A549 treated with Hydrocortisone at 1 μM for 4 hours (cell line): ENCODE measurements around the gene HOOK2. TPM values are rescaled to one million over a fixed set of nuclear protein-coding genes. Genes with fewer than 3 reads are reported as not detected.

Experiments
- total RNA-seq: library from RNA; stranded (reverse); fragments of 200-300 nt; extraction: Qiagen RNA extraction; gene quantifications from 5 replicates; pipeline ENCODE4 v1.2.3, GENCODE V29; 2022

The HOOK2 gene, protein sequence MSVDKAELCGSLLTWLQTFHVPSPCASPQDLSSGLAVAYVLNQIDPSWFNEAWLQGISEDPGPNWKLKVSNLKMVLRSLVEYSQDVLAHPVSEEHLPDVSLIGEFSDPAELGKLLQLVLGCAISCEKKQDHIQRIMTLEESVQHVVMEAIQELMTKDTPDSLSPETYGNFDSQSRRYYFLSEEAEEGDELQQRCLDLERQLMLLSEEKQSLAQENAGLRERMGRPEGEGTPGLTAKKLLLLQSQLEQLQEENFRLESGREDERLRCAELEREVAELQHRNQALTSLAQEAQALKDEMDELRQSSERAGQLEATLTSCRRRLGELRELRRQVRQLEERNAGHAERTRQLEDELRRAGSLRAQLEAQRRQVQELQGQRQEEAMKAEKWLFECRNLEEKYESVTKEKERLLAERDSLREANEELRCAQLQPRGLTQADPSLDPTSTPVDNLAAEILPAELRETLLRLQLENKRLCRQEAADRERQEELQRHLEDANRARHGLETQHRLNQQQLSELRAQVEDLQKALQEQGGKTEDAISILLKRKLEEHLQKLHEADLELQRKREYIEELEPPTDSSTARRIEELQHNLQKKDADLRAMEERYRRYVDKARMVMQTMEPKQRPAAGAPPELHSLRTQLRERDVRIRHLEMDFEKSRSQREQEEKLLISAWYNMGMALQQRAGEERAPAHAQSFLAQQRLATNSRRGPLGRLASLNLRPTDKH
- 9.2 to 11.4 TPM (median 11.1 TPM) in 5 replicates for total RNA-seq

DNA sequence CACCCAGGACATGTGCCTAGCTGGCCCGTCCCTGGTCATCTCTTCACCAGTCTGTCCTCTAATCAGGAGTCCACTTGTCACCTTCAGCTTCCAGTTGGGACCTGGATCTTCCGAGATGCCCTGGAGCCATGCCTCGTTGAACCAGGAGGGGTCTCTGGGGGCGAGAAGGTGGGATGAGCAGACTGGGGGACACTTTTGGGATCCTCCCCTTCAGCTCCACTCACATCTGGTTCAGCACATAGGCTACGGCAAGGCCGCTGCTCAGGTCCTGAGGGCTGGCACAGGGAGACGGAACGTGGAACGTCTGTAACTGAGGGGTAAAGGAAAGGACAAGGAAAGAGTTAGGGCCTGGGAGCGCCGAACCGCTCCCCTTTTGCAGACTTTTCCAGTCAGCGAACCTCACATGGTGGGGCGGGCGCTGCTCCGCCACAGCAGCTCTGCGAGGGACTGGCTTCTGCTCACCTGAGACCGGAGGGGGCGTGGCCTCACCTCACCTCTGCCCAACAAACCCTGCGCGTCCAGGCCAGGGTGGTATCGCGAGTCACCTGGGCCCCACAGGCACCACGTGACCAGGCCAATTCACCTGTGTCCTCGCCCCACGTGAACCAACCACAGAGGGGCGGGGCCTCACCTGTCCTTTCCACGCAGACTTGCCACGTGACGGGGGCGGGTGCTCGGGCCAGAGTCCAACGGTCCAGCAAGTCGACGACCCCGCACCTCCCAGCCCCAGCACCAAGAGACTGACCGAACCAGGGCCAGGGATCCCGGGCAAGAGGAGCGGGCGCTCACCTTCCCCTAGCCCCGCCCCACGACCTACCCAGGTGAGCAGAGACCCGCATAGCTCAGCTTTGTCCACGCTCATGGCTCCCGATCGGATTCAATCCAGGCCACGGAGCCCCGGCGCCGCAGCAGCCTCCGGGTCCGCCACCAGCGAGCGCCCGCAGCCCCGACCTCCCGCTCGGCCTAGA is at the start of gene HOOK2:
Gene HOOK2, minus strand, starts transcription at position 965 of the 968 bp plus-strand sequence. Its CDS starts 103 bp downstream, at position 862.

DNA sequence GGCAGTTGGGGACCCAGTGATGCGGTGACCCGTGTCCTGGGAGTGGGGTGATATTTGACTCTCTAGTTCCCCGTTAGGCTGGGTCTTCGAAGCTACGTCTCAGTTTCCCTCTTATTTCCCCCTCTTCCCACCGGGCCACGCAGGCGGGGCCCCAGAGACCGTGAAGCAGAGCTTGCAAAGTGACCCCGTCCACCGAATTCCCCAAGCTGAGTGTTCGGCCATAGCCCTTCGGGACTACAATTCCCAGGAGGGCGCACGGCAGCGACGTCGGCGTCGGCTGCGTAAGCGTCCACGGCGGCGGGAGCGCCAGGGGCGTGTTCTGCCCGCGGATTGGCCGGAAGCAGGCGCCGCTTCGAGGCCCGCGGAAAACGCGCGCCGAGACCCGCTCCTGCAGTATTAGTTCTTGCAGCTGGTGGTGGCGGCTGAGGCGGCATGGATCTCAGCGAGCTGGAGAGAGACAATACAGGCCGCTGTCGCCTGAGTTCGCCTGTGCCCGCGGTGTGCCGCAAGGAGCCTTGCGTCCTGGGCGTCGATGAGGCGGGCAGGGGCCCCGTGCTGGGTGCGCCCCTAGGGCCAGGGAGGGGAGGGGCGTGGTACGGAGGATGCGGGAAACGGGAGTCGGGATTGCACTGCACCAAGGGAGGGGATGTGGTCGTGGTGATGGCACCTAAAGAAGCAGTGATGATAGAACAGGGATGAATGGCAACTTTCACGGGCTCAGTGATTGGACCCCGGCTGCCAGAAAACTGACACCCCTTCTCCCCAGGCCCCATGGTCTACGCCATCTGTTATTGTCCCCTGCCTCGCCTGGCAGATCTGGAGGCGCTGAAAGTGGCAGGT is 31.1 kb upstream of the HOOK2 start, which contains the start of gene RNASEH2A:
Gene RNASEH2A, plus strand, starts transcription at position 343 of the 840 bp plus-strand sequence. Its CDS starts 90 bp downstream, at position 433.

DNA sequence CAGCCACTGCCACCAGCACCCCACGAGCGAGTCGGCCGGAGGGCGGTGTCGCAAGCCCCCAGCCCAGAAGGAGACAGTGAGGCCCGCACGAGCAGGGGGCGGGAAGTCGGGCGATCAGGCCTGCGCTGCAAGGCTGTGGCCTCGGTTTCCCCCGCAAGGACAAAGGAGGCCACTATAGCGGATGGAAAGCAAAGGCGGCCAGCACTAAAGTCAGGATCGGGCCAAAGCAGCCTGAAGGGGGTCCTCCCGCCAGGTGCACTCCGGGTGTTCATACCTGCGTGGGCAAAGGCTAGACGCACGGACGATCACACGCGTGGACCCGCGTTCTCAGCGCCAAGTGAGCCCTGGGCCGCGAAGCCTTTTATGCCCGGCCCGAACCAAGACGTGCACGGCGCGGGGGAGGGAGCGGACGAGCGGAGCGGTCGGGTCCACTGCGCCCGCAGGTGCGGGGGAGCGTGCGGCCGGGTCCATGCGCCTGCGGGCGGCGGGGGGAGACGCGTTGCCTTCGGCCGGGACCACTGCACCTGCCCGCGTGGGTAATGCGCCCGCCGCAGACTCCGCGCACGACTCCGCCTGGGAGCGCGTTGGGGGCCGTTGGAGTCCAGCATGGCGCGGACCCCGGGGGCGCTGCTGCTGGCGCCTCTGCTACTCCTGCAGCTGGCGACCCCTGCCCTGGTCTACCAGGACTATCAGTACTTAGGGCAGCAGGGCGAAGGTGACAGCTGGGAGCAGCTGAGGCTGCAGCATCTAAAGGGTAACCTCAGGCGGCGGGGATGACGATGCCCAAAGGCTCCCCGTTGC is 26.3 kb upstream of the HOOK2 start, which contains the start of the genes PRDX2 and THSD8:
Gene PRDX2, minus strand, starts transcription at position 335 of the 801 bp plus-strand sequence. CDS start 539 bp downstream, outside the sequence.
Gene THSD8, plus strand, starts transcription at position 604 of the 801 bp plus-strand sequence. Its CDS starts 3 bp downstream, at position 607.

DNA sequence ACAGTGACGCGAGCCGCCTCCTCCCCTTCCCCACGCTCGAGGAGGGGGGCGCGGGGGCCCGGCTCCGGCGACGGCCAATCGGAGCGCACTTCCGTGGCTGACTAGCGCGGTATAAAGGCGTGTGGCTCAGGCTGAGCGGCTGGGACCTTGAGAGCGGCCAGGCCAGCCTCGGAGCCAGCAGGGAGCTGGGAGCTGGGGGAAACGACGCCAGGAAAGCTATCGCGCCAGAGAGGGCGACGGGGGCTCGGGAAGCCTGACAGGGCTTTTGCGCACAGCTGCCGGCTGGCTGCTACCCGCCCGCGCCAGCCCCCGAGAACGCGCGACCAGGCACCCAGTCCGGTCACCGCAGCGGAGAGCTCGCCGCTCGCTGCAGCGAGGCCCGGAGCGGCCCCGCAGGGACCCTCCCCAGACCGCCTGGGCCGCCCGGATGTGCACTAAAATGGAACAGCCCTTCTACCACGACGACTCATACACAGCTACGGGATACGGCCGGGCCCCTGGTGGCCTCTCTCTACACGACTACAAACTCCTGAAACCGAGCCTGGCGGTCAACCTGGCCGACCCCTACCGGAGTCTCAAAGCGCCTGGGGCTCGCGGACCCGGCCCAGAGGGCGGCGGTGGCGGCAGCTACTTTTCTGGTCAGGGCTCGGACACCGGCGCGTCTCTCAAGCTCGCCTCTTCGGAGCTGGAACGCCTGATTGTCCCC is 16.1 kb upstream of the HOOK2 start, which contains the start of gene JUNB:
Gene JUNB, plus strand, starts transcription at position 142 of the 706 bp plus-strand sequence. Its CDS starts 286 bp downstream, at position 428.

DNA sequence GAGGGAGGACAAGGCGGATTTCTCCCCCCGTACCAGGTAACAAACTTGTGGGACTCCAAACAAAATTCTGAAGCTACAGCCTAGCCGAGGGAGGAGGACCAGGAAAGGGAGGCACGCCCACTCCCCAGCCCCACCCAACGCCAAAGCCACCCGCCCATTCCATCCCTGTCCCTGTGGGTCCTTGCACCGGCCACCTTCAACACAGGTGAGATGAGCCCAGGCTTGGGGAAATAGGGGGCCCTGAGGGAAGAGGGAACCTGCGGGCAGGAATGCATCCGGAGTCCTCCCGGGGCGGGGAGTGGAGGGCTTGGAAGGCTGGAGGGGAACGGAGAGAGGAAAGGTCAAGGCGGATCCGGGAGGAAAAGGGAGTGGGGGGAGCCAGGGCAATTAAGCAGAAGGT is 23.7 kb downstream of the HOOK2 start, which contains the start of gene BEST2:
Gene BEST2, plus strand, starts transcription at position 157 of the 400 bp plus-strand sequence. CDS start 802 bp downstream, outside the sequence.

DNA sequence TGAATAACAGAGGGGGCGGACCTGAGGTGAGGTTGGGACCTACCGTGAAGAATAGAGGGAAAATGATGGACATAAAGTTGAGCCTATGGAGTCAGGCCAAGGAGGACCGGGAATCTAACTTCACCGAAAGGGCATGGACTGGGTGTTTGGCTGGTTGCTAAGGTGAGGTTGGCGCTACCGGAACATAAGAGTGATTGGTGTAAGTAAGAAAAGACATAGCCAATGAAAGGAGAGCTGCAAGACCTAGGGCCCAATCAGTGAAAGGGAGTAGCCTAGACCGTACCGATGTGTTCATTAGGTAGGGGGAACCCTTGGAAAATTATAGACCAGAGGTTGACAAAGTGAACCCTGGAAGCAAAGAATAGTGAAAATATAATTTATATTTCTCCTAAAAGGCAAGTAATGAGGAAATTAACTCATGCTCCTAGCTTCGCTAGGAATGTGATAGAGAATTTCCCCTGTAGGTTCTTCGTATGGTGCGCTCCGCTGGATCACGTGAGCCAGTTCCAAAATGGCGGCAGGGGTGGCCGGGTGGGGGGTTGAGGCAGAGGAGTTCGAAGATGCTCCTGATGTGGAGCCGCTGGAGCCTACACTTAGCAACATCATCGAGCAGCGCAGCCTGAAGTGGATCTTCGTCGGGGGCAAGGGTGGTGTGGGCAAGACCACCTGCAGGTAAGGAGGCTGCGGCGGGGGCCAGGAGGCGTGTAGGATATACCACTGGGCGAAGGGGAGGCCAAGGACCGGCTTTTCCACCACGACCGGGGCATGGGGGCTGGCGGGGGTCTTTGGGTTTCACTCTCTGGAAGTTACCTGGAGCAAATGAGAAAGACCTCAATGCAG is 38.1 kb downstream of the HOOK2 start, which contains the start of gene GET3:
Gene GET3, plus strand, starts transcription at position 503 of the 840 bp plus-strand sequence. Its CDS starts 9 bp downstream, at position 512.

DNA sequence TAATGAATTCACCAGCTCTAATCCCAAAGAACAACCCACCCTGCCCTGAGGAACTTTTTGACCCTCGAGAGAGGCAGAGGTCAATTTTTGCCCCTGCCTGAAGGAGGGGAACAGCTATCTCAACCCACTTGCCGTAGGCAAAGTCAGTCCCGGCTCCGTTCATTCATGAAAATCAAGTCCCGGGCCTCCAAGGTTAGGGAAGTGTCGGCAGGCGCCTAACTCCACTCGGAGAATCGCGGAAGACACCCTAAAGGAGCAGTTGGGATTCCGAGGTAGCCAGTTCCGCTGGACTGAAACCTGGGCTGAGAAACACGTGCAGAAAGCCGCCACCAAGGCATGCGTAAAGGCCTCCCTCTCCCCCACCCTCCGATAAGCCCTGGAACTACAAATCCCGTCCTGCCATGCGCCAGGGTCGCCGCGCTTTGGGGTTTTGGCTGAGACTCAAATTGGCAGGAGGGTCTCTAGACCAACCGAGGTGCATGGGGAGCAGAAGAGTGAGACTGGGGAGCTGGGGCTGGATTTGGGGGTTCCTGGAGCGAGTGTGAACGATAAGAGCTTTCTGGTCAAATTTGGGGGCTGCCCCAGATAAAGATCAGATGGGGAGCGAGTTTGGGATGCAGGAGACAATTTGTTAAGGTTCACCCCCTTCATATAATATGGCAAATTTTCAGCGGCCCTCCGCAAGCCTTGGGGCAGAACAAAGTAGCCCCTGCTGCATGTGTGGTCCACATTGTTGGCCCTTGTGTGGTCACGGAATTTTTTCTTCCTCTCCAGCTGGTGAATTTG is 51.5 kb downstream of the HOOK2 start, which contains the start of gene TNPO2:
Gene TNPO2, minus strand, starts transcription at position 292 of the 786 bp plus-strand sequence. CDS start 2,955 bp downstream, outside the sequence.

Other genes starting within 250 kb of the HOOK2 start
- gene ZNF564, start 224.1 kb downstream of the HOOK2 start, total RNA-seq: 1.3 to 2.8 TPM (median 1.8 TPM) in 5 replicates
- 0.39 to 1.7 TPM (median 0.70 TPM) in 5 replicates for gene ZNF490, start 164.7 kb downstream of the HOOK2 start, total RNA-seq
- gene ZNF791, start 164.6 kb downstream of the HOOK2 start, total RNA-seq: 5.3 to 6.9 TPM (median 6.0 TPM) in 5 replicates
- 19.8 to 21.9 TPM (median 21.5 TPM) in 5 replicates for gene MAN2B1, start 108.8 kb downstream of the HOOK2 start, total RNA-seq
- gene WDR83, start 108.7 kb downstream of the HOOK2 start, total RNA-seq: 7.5 to 11.7 TPM (median 9.6 TPM) in 5 replicates
- gene DHPS, start 93.7 kb downstream of the HOOK2 start, total RNA-seq: 43.8 to 48.5 TPM (median 45.7 TPM) in 5 replicates
- gene GNG14, start 87.6 kb downstream of the HOOK2 start, total RNA-seq: not detected in 5 replicates
- gene FBXW9, start 78.9 kb downstream of the HOOK2 start, total RNA-seq: 8.9 to 13.0 TPM (median 12.3 TPM) in 5 replicates
- 29.9 to 34.4 TPM (median 32.2 TPM) in 5 replicates for gene TNPO2, start 51.6 kb downstream of the HOOK2 start, total RNA-seq
- gene TRIR, start 40.9 kb downstream of the HOOK2 start, total RNA-seq: 144 to 206 TPM (median 199 TPM) in 5 replicates
- 81.1 to 107 TPM (median 99.5 TPM) in 5 replicates for gene GET3, start 38.1 kb downstream of the HOOK2 start, total RNA-seq
- gene BEST2, start 23.8 kb downstream of the HOOK2 start, total RNA-seq: 2.0 to 2.9 TPM (median 2.3 TPM) in 5 replicates
- gene JUNB, start 15.9 kb upstream of the HOOK2 start, total RNA-seq: 123 to 195 TPM (median 161 TPM) in 5 replicates
- gene PRDX2, start 26.2 kb upstream of the HOOK2 start, total RNA-seq: 0.48 to 0.90 TPM (median 0.64 TPM) in 5 replicates
- 10.3 to 16.4 TPM (median 14.6 TPM) in 4 of 5 replicates, not detected in the other for gene THSD8, start 26.5 kb upstream of the HOOK2 start, total RNA-seq
- gene RNASEH2A, start 31.0 kb upstream of the HOOK2 start, total RNA-seq: 33.2 to 47.5 TPM (median 44.6 TPM) in 5 replicates
- gene RTBDN, start 59.0 kb upstream of the HOOK2 start, total RNA-seq: 0.15 to 0.33 TPM (median 0.20 TPM) in 5 replicates
- gene MAST1, start 63.0 kb upstream of the HOOK2 start, total RNA-seq: 1.3 to 2.1 TPM (median 1.8 TPM) in 5 replicates
- gene DNASE2, start 105.9 kb upstream of the HOOK2 start, total RNA-seq: 27.5 to 33.2 TPM (median 30.3 TPM) in 5 replicates
- gene KLF1, start 111.6 kb upstream of the HOOK2 start, total RNA-seq: 0.06 to 0.08 TPM in 2 of 5 replicates, not detected in the others
- gene GCDH, start 115.6 kb upstream of the HOOK2 start, total RNA-seq: 8.5 to 11.9 TPM (median 9.3 TPM) in 5 replicates
- 0.18 to 0.65 TPM (median 0.44 TPM) in 5 replicates for gene SYCE2, start 143.7 kb upstream of the HOOK2 start, total RNA-seq
- 66.6 to 76.5 TPM (median 69.3 TPM) in 5 replicates for gene FARSA, start 158.2 kb upstream of the HOOK2 start, total RNA-seq
- gene CALR, start 163.1 kb upstream of the HOOK2 start, total RNA-seq: 488 to 572 TPM (median 509 TPM) in 5 replicates
- 74.5 to 80.5 TPM (median 76.9 TPM) in 5 replicates for gene RAD23A, start 170.3 kb upstream of the HOOK2 start, total RNA-seq
- 26.3 to 58.4 TPM (median 52.1 TPM) in 5 replicates for gene GADD45GIP1, start 181.7 kb upstream of the HOOK2 start, total RNA-seq
- gene DAND5, start 194.0 kb upstream of the HOOK2 start, total RNA-seq: 0.07 TPM in 1 of 5 replicates, not detected in the others
- 2.7 to 4.4 TPM (median 4.3 TPM) in 5 replicates for gene NFIX, start 219.9 kb upstream of the HOOK2 start, total RNA-seq